ENCODE data around the gene ADORA3. TPM values are rescaled to one million over a fixed set of nuclear protein-coding genes. Genes with fewer than 3 reads are reported as not detected.
A peak's percentile ranks its signal among the peaks of the same experiment; 100 is the strongest.

ADORA3 gene
- total and polyA plus RNA-seq, 8 donors = 0.32 to 7.3 (median 1.2) TPM

DNA sequence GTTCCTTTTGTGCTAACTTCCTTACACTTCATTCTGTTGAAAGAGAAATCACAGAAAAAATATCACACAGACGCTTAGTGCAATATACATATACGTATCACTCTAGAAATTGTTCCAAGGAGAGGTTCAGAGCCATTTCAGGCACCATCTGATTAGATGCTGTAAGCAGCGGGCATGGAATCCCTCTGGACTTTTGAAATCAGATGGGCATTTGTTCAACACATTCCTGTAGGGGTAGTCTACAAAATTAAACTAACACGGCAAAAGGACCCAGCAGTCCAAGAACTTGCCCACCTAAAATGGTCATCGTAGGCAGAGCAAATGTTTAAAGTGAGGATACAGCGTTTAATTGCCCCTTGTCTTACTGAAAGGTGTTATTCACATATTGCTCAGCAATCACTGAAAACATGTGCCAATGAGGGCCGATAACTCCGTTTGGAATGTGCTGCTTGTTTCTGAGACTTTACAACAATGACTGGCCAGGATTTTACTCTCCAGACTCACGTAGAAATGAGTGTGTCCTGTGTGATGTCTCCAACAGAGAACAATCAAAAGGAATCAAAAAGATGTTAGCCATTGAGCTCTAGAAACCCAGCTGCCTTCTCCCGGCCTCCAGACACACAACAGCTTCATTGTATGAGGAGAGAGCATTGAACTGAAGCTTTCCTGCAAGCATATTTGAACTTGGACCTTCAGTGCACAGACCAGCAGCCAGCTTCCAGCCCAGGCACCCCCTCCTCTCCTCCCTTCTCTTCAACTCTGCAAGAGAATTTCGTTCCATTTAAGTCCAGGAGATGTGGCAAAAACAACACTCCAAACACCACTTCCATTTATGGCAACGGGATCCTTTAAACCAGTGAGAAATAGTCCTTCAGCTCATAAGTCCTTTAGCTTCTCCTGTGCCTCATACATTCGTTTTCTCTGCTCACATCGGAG, 32.1 kb upstream of the ADORA3 start:
- Histone ChIP-seq H3K4me3 (no peak overlapping the region), H3K27ac (no peak overlapping the region), H3K4me1 (no peaks in the 10 kb centered on the region), H3K27me3 (no peaks in the 10 kb centered on the region), H3K9me3 (no peaks in the 10 kb centered on the region), H3K36me3 (no peaks in the 10 kb centered on the region)
- ATAC-seq = peak in 2 of 4 donors; percentile 25 to 64
- DNase-seq = no peak
- no peak for TF ChIP-seq CTCF (IDR thresholded peaks at IDR 0.05)
- 40 to 46% methylated on average over 14 of the region's 14 CpGs for WGBS, 2 donors
- FAIRE-seq = no peak
- intact Hi-C loops (cut with DNase I) = no loop called here

DNA sequence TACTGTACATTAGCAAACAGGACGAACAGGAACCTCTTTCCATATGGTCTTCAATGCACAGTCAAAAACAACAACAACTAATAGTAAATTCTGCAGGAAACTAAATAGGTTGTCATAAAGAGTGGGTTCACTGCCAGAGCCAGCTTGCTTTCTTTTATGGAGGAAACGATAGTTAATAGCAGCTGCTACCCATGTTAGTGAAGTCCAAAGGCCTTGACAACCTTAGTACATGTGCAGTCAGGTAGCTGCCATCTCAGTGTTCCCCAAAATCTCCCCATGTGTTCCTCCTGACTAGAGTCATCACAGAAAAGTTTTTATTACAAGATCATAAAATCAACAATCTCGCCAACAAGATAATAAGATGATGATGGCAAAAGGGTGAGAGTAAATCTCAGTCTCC, 16.6 kb upstream of the ADORA3 start:
- intact Hi-C loops (cut with DNase I) = no loop called here
- Histone ChIP-seq H3K27me3 (no peaks in the 10 kb centered on the region), H3K9me3 (no peaks in the 10 kb centered on the region), H3K36me3 (no peaks in the 10 kb centered on the region), H3K4me3 (no peak overlapping the region), H3K27ac (no peak overlapping the region), H3K4me1 (no peaks in the 10 kb centered on the region)
- TF ChIP-seq CTCF (IDR thresholded peaks at IDR 0.05) = no peak
- ATAC-seq (no peak), DNase-seq (no peak), FAIRE-seq (no peak)
- 91 to 92% methylated on average over 3 of the region's 3 CpGs for WGBS, 2 donors

DNA sequence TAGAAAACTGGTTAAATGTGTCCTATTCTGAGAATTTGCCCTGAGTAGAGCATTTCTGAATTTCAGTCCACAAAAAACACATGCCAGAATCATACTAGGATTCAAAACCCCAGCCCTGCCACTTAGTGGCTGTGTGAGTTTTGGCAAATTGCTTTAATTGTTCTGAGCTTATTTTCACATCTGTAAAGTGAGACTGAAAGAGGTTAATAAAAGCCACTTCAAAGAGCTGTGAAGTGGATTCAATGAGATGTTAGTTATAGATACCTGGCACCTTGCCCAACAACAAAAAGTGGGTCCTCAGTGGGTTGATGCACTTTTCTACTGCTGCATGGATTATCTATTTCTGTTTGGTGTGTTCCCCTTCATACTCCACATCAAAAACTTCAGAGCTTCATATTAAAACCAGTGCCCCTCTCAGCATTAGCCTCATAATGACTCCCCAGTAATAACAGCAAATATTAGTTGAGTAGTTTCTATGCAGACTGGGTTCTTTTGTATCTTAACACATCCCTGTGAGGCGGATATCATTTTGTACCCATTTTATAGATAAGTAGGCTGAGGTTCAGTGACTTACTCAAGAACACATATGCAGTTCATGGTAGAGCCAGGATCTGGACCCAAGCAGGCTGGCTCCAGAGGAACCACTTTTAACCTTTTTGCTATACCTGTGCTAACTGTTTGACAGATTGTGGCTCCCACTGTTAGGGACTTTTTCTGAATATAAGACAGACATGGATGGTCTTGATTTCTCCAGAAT, 14.2 kb upstream of the ADORA3 start:
- no peak for FAIRE-seq
- no peak overlapping the region for H3K4me3 ChIP-seq
- no peaks in the 10 kb centered on the region for H3K27me3 ChIP-seq
- H3K36me3 ChIP-seq = no peaks in the 10 kb centered on the region
- 79 to 86% methylated on average over 1 of the region's 1 CpG for WGBS, 2 donors
- no peak overlapping the region for H3K27ac ChIP-seq
- H3K4me1 ChIP-seq = no peaks in the 10 kb centered on the region
- intact Hi-C loops (cut with DNase I) = loop anchor here in 1 of 3 donors (10.0 kb wide), 1 partner anchor 127 kb away; no protein-coding TSS in a partner anchor
- ATAC-seq = no peak
- no peak for TF ChIP-seq CTCF (IDR thresholded peaks at IDR 0.05)
- H3K9me3 ChIP-seq = no peaks in the 10 kb centered on the region
- no peak for DNase-seq

DNA sequence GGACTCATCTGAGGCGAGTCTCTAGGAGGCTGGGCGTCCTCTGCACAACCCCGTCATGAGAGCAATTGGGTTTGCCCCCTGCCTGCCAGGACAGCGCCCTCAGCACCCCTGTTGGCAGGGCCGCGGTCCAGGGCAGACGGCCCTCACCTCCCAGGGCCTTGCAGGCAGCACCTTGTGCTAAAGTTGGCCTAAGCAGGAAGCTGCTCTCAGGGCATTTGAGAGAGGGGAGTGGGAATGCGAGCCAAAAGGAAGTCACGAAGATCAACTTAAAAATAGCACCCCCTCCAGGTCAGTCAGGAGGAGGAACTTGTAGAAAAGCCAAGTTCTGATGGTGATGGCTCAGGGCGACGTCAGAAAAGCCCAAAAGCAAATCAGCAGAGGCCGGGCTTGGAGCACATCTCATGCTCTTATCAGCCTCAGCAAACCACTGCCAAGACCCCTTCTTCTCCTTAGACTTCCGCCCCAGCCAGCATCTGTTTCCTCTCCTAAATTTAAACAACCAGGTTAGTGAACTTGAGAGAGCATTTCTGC, 12.6 kb upstream of the ADORA3 start:
- ATAC-seq = peak; percentile 35 to 68 (median 58)
- H3K27ac ChIP-seq = peak overlapping the region in 2 of 4 donors; percentile 37 to 57
- intact Hi-C loops (cut with DNase I) = loop anchor here in 1 of 3 donors (10.0 kb wide), 1 partner anchor 129 kb away; no protein-coding TSS in a partner anchor
- peak in 1 of 4 donors; percentile 8 for TF ChIP-seq CTCF (IDR thresholded peaks at IDR 0.05)
- FAIRE-seq = no peak
- WGBS, 2 donors = 40% methylated on average over 13 of the region's 13 CpGs
- no peaks in the 10 kb centered on the region for H3K27me3 ChIP-seq
- DNase-seq = peak in 1 of 6 donors; percentile 14
- H3K4me3 ChIP-seq = peak overlapping the region in 2 of 4 donors; percentile 6 to 33
- H3K9me3 ChIP-seq = no peaks in the 10 kb centered on the region
- no peaks in the 10 kb centered on the region for H3K36me3 ChIP-seq
- H3K4me1 ChIP-seq = no peaks in the 10 kb centered on the region
